HepG2 (cell line): ENCODE measurements around the gene SAMD10. TPM values are rescaled to one million over a fixed set of nuclear protein-coding genes. Genes with fewer than 3 reads are reported as not detected.

ENCODE experiments used
- ARHGAP35 ChIP-seq: sonication (generic); formaldehyde crosslinking; IDR thresholded peaks from 2 replicates; pipeline ENCODE4 v1.9.0; 2022; ENCODE audit warnings: mild to moderate bottlenecking, inconsistent platforms, moderate library complexity, missing genetic modification reagents, borderline replicate concordance
- ATM ChIP-seq: fragments of 450-650 bp; IDR thresholded peaks from 2 replicates; pipeline ENCODE4 v1.7.1; 2017; ENCODE audit warnings: mild to moderate bottlenecking, borderline replicate concordance
- FOXC1 ChIP-seq: sonication (generic); formaldehyde crosslinking; IDR thresholded peaks from 2 replicates; pipeline ENCODE4 v1.8.0; 2022; ENCODE audit warnings: mild to moderate bottlenecking, missing genetic modification reagents, borderline replicate concordance
- GATAD1 ChIP-seq: IDR thresholded peaks from 2 replicates; pipeline ENCODE4 v1.6.1; 2016; ENCODE audit warnings: missing genetic modification reagents, missing compliant biosample characterization
- HMG20A ChIP-seq: IDR thresholded peaks from 2 replicates; pipeline ENCODE4 v1.6.1; 2016; ENCODE audit warnings: borderline replicate concordance
- SAP130 ChIP-seq: IDR thresholded peaks from 2 replicates; pipeline ENCODE4 v1.6.1; 2016; ENCODE audit warnings: low read depth
- SNAPC2 ChIP-seq: sonication (generic); formaldehyde crosslinking; IDR thresholded peaks from 2 replicates; pipeline ENCODE4 v1.8.1; 2022; ENCODE audit warnings: mild to moderate bottlenecking, missing genetic modification reagents
- polyA plus RNA-seq, 8 experiments: library from polyadenylated mRNA; depleted of rRNA in 3 of 8; stranded (reverse) in 7 of 8; unstranded in 1 of 8; fragments of >200 nt; fragmentation: Illumina TruSeq in 4 of 8; extraction: Trizol in 4 of 8; gene quantifications; 2 replicates each; pipeline versions ENCODE4 v1.2.1 to v1.2.3, GENCODE V29; 2011 to 2016; ENCODE audit warnings: low read depth in 4 of 8, missing spikeins in 1 of 8, mixed read lengths in 1 of 8; ENCODE audit not compliant: insufficient read depth in 1 of 8
- total RNA-seq, 5 experiments: library from RNA; depleted of rRNA; stranded (reverse); fragments of >200 nt; fragmentation: Illumina TruSeq; extraction: Trizol; gene quantifications; 2 replicates each; pipeline ENCODE4 v1.2.3, GENCODE V29; 2016; ENCODE audit warnings: low read depth in 1 of 5
- TF ChIP-seq, protein P1 (sequence below): IDR thresholded peaks from 2 replicates; pipeline ENCODE4 v1.6.1; 2016; ENCODE audit warnings: low read depth, missing genetic modification reagents, missing compliant biosample characterization
- TF ChIP-seq, protein P2 (sequence below): IDR thresholded peaks from 2 replicates; pipeline ENCODE4 v1.6.1; 2012; ENCODE audit warnings: low read depth, low read length, improper control_type of control experiment
- TF ChIP-seq, protein P3 (sequence below): sonication (generic); formaldehyde crosslinking; IDR thresholded peaks from 2 replicates; pipeline ENCODE4 v1.5.0; 2020; ENCODE audit warnings: mild to moderate bottlenecking, missing genetic modification reagents, borderline replicate concordance
- TF ChIP-seq, protein P4 (sequence below): sonication (generic); formaldehyde crosslinking; IDR thresholded peaks from 2 replicates; pipeline ENCODE4 v1.5.1; 2020; ENCODE audit warnings: mild to moderate bottlenecking, missing genetic modification reagents
- TF ChIP-seq, protein P5 (sequence below): fragments of 450-650 bp; IDR thresholded peaks from 2 replicates; pipeline ENCODE4 v1.6.1; 2017

The SAMD10 gene
- total and polyA plus RNA-seq, 2 of the 13 experiments (the other 11 are each of a cell fraction or from before 2014, with no cell fraction given), result 6.1 to 11.0 TPM

DNA sequence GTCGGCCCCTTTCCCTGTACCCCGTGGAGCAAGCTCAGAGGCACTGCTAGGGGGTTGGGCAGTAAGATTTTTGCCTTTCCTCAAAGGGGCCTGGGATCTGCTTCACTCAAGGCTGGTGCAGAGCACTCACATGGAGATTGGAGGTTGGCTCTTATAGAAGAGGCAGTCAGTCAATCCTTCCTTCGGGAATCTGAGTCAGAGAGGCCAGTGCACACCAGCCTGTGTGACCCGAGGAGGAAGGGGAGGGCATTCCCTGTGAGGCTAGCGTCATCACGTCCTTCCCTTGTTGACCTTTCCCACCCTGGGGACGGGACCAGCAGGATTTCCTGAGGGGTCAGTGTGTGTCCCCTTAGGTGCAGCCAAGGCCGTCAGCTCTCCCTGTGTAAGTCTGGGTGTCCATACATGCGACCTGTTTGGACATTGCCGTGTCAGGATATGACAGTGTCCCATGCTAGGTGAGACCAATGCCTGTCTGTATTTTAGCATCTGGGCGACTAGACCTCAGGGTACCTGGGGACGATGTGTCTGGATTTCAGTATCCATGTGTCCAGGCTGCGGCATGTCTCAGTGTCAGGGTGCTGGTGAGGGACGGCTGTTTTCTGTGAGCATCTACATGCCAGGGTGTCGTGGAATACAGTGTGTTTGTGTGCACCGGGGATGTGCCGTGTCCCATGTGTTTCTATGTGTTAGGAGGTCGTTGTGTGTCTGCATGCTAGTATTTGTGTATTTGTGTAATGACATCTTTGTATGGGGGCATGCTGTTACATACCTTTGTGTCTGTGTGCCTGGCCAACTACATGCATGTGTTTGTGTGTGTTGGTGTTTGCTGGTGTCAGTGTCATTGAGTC, 6.9 kb downstream of the SAMD10 start (continued):
- TF ChIP-seq, protein P1, sequence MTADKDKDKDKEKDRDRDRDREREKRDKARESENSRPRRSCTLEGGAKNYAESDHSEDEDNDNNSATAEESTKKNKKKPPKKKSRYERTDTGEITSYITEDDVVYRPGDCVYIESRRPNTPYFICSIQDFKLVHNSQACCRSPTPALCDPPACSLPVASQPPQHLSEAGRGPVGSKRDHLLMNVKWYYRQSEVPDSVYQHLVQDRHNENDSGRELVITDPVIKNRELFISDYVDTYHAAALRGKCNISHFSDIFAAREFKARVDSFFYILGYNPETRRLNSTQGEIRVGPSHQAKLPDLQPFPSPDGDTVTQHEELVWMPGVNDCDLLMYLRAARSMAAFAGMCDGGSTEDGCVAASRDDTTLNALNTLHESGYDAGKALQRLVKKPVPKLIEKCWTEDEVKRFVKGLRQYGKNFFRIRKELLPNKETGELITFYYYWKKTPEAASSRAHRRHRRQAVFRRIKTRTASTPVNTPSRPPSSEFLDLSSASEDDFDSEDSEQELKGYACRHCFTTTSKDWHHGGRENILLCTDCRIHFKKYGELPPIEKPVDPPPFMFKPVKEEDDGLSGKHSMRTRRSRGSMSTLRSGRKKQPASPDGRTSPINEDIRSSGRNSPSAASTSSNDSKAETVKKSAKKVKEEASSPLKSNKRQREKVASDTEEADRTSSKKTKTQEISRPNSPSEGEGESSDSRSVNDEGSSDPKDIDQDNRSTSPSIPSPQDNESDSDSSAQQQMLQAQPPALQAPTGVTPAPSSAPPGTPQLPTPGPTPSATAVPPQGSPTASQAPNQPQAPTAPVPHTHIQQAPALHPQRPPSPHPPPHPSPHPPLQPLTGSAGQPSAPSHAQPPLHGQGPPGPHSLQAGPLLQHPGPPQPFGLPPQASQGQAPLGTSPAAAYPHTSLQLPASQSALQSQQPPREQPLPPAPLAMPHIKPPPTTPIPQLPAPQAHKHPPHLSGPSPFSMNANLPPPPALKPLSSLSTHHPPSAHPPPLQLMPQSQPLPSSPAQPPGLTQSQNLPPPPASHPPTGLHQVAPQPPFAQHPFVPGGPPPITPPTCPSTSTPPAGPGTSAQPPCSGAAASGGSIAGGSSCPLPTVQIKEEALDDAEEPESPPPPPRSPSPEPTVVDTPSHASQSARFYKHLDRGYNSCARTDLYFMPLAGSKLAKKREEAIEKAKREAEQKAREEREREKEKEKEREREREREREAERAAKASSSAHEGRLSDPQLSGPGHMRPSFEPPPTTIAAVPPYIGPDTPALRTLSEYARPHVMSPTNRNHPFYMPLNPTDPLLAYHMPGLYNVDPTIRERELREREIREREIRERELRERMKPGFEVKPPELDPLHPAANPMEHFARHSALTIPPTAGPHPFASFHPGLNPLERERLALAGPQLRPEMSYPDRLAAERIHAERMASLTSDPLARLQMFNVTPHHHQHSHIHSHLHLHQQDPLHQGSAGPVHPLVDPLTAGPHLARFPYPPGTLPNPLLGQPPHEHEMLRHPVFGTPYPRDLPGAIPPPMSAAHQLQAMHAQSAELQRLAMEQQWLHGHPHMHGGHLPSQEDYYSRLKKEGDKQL, result no peak
- TF ChIP-seq GATAD1 (peak; percentile 29; the same call in 1 of the 2 replicates), SAP130 (CRISPR knock-in tag) (peak; percentile 88), ARHGAP35 (CRISPR knock-in tag) (no peak), SNAPC2 (CRISPR knock-in tag) (no peak), ATM (no peak), FOXC1 (0 out of 2 replicates have a peak, but pooled peaks have one; percentile 46), HMG20A (no peak)
- TF ChIP-seq, protein P2, sequence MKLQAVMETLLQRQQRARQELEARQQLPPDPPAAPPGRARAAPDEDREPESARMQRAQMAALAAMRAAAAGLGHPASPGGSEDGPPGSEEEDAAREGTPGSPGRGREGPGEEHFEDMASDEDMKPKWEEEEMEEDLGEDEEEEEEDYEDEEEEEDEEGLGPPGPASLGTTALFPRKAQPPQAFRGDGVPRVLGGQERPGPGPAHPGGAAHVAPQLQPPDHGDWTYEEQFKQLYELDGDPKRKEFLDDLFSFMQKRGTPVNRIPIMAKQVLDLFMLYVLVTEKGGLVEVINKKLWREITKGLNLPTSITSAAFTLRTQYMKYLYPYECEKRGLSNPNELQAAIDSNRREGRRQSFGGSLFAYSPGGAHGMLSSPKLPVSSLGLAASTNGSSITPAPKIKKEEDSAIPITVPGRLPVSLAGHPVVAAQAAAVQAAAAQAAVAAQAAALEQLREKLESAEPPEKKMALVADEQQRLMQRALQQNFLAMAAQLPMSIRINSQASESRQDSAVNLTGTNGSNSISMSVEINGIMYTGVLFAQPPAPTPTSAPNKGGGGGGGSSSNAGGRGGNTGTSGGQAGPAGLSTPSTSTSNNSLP, result no peak
- TF ChIP-seq, protein P3, sequence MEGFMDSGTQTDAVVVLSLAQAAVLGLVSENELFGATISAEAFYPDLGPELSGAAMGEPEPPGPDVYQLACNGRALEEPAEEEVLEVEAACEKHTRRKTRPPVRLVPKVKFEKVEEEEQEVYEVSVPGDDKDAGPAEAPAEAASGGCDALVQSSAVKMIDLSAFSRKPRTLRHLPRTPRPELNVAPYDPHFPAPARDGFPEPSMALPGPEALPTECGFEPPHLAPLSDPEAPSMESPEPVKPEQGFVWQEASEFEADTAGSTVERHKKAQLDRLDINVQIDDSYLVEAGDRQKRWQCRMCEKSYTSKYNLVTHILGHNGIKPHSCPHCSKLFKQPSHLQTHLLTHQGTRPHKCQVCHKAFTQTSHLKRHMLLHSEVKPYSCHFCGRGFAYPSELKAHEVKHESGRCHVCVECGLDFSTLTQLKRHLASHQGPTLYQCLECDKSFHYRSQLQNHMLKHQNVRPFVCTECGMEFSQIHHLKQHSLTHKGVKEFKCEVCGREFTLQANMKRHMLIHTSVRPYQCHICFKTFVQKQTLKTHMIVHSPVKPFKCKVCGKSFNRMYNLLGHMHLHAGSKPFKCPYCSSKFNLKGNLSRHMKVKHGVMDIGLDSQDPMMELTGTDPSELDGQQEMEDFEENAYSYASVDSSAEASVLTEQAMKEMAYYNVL (CRISPR knock-in tag), result no peak
- TF ChIP-seq, protein P4, sequence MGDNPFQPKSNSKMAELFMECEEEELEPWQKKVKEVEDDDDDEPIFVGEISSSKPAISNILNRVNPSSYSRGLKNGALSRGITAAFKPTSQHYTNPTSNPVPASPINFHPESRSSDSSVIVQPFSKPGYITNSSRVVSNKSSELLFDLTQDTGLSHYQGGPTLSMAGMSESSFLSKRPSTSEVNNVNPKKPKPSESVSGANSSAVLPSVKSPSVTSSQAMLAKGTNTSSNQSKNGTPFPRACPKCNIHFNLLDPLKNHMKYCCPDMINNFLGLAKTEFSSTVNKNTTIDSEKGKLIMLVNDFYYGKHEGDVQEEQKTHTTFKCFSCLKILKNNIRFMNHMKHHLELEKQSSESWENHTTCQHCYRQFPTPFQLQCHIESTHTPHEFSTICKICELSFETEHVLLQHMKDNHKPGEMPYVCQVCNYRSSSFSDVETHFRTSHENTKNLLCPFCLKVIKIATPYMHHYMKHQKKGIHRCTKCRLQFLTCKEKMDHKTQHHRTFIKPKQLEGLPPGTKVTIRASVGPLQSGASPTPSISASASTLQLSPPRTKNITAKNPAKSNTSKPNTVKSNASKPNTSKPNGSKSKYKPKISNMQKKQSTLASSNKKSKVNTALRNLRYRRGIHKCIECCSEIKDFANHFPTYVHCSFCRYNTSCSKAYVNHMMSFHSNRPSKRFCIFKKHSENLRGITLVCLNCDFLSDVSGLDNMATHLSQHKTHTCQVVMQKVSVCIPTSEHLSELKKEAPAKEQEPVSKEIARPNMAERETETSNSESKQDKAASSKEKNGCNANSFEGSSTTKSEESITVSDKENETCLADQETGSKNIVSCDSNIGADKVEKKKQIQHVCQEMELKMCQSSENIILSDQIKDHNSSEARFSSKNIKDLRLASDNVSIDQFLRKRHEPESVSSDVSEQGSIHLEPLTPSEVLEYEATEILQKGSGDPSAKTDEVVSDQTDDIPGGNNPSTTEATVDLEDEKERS (CRISPR knock-in tag), result no peak
- TF ChIP-seq, protein P5, sequence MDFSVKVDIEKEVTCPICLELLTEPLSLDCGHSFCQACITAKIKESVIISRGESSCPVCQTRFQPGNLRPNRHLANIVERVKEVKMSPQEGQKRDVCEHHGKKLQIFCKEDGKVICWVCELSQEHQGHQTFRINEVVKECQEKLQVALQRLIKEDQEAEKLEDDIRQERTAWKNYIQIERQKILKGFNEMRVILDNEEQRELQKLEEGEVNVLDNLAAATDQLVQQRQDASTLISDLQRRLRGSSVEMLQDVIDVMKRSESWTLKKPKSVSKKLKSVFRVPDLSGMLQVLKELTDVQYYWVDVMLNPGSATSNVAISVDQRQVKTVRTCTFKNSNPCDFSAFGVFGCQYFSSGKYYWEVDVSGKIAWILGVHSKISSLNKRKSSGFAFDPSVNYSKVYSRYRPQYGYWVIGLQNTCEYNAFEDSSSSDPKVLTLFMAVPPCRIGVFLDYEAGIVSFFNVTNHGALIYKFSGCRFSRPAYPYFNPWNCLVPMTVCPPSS, result no peak
